Osteoblast (primary cell): ENCODE results near the gene IFT20. TPM values are rescaled to one million over a fixed set of nuclear protein-coding genes. Genes with fewer than 3 reads are reported as not detected.

Experiments
- DNase-seq: peaks from one replicate; pipeline ENCODE4 v3.0.0; 2011; ENCODE audit warnings: low spot score, mixed read lengths; ENCODE audit not compliant: insufficient read length; ENCODE audit errors: missing footprints
- H2AFZ ChIP-seq: 2 replicates; pipeline ENCODE4 v1.6.0; 2011; ENCODE audit warnings: mild to moderate bottlenecking, low read length
- H3K27ac ChIP-seq: 2 replicates; pipeline ENCODE4 v1.5.1; 2011; ENCODE audit warnings: mild to moderate bottlenecking, low read depth, low read length, moderate library complexity
- H3K27me3 ChIP-seq: 2 replicates; pipeline ENCODE4 v1.6.0; 2012; ENCODE audit warnings: mild to moderate bottlenecking, control low read depth, inconsistent platforms, low read length, moderate library complexity; ENCODE audit not compliant: insufficient read depth
- H3K36me3 ChIP-seq: 2 replicates; pipeline ENCODE4 v1.5.1; 2011; ENCODE audit warnings: mild to moderate bottlenecking, low read length, control low read depth, moderate library complexity; ENCODE audit not compliant: insufficient read depth
- H3K4me1 ChIP-seq: 2 replicates; pipeline ENCODE4 v1.5.1; 2011; ENCODE audit warnings: mild to moderate bottlenecking, low read length, control low read depth, moderate library complexity; ENCODE audit not compliant: insufficient read depth
- H3K4me2 ChIP-seq: 2 replicates; pipeline ENCODE4 v1.6.0; 2011; ENCODE audit warnings: mild to moderate bottlenecking, low read length; ENCODE audit not compliant: insufficient read depth
- H3K4me3 ChIP-seq: fragments of 200-600 bp; sonication (generic); 3 replicates; pipeline ENCODE4 v1.5.1; 2012; ENCODE audit warnings: mild to moderate bottlenecking, low read length, inconsistent platforms; ENCODE audit not compliant: insufficient read depth
- H3K79me2 ChIP-seq: 2 replicates; pipeline ENCODE4 v1.6.0; 2012; ENCODE audit warnings: mild to moderate bottlenecking, low read length, control low read depth, inconsistent platforms; ENCODE audit not compliant: insufficient read depth
- H3K9me3 ChIP-seq: 2 replicates; pipeline ENCODE4 v1.5.1; 2011; ENCODE audit warnings: low read depth, low read length, control low read depth
- H4K20me1 ChIP-seq: 2 replicates; pipeline ENCODE4 v1.6.0; 2012; ENCODE audit warnings: mild to moderate bottlenecking, low read length, control low read depth; ENCODE audit not compliant: insufficient read depth
- total RNA-seq: library from RNA; depleted of rRNA; stranded (reverse); fragments of >200 nt; gene quantifications from 2 replicates; pipeline ENCODE4 v1.2.3, GENCODE V29; 2012
- TF ChIP-seq, protein P1 (sequence below): IDR thresholded peaks from 2 replicates; pipeline ENCODE4 v1.5.1; 2011; ENCODE audit warnings: mild to moderate bottlenecking, low read depth, low read length, moderate library complexity; ENCODE audit errors: extremely low read depth

Gene IFT20
- total RNA-seq, 1 donor = 59.4 TPM

- H3K27me3 ChIP-seq = no peaks in the 10 kb centered on the region
- H3K36me3 ChIP-seq = peaks cover 29% of the 10 kb centered on the region
- TF ChIP-seq, protein P1, sequence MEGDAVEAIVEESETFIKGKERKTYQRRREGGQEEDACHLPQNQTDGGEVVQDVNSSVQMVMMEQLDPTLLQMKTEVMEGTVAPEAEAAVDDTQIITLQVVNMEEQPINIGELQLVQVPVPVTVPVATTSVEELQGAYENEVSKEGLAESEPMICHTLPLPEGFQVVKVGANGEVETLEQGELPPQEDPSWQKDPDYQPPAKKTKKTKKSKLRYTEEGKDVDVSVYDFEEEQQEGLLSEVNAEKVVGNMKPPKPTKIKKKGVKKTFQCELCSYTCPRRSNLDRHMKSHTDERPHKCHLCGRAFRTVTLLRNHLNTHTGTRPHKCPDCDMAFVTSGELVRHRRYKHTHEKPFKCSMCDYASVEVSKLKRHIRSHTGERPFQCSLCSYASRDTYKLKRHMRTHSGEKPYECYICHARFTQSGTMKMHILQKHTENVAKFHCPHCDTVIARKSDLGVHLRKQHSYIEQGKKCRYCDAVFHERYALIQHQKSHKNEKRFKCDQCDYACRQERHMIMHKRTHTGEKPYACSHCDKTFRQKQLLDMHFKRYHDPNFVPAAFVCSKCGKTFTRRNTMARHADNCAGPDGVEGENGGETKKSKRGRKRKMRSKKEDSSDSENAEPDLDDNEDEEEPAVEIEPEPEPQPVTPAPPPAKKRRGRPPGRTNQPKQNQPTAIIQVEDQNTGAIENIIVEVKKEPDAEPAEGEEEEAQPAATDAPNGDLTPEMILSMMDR = no peak
- no peak overlapping the region for H2AFZ ChIP-seq
- peaks cover under 1% of the 10 kb centered on the region for H4K20me1 ChIP-seq
- peak; percentile 56 for DNase-seq
- no peak overlapping the region for H3K4me2 ChIP-seq
- no peak overlapping the region for H3K4me3 ChIP-seq
- H3K79me2 ChIP-seq = no peaks in the 10 kb centered on the region
- H3K27ac ChIP-seq = no peak overlapping the region
- peaks cover 6% of the 10 kb centered on the region for H3K4me1 ChIP-seq
- no peaks in the 10 kb centered on the region for H3K9me3 ChIP-seq
Measured at GRCh38 chr17:28365487-28365886, 30.2 kb upstream of the IFT20 start.

- peak; percentile 58 for DNase-seq
Measured at GRCh38 chr17:28364665-28365363, 29.5 kb upstream of the IFT20 start, which contains the start of gene SEBOX. Gene SEBOX (minus strand): TSS chr17:28365199. CDS start chr17:28365151, 48 bp downstream.

GRCh38 chr17:28363776-28364650 is 28.7 kb upstream of the IFT20 start:
- Histone ChIP-seq H3K27ac (no peak overlapping the region), H3K4me2 (no peak overlapping the region), H3K9me3 (no peaks in the 10 kb centered on the region), H3K4me3 (no peak overlapping the region), H3K27me3 (no peaks in the 10 kb centered on the region), H4K20me1 (no peaks in the 10 kb centered on the region), H3K79me2 (peaks cover 3% of the 10 kb centered on the region), H3K4me1 (no peaks in the 10 kb centered on the region), H2AFZ (no peak overlapping the region), H3K36me3 (peaks cover 40% of the 10 kb centered on the region)
- TF ChIP-seq, protein P1 = no peak
- peak; percentile 71 for DNase-seq

More at GRCh38 chr17:28364665-28365363, 29.5 kb upstream of the IFT20 start, which contains the start of gene SEBOX:
- no peak within 1 kb of the TSS for H3K27ac ChIP-seq
- H3K9me3 ChIP-seq = no peaks in the 10 kb centered on the region
- H3K4me1 ChIP-seq = no peaks in the 10 kb centered on the region
- peaks cover 36% of the 10 kb centered on the region for H3K36me3 ChIP-seq
- no peak within 1 kb of the TSS for H2AFZ ChIP-seq
- no peak within 1 kb of the TSS for H3K4me2 ChIP-seq
- no peaks in the 10 kb centered on the region for H3K27me3 ChIP-seq
- no peak within 1 kb of the TSS for H3K4me3 ChIP-seq
- H4K20me1 ChIP-seq = no peaks in the 10 kb centered on the region
- H3K79me2 ChIP-seq = no peaks in the 10 kb centered on the region
- TF ChIP-seq, protein P1 = no peak

GRCh38 chr17:28363186-28363585 is 27.9 kb upstream of the IFT20 start:
- TF ChIP-seq, protein P1 = no peak
- Histone ChIP-seq H3K27ac (no peak overlapping the region), H3K36me3 (peaks cover 44% of the 10 kb centered on the region), H3K4me3 (no peak overlapping the region), H2AFZ (no peak overlapping the region), H3K9me3 (no peaks in the 10 kb centered on the region), H3K79me2 (peaks cover 9% of the 10 kb centered on the region), H3K4me1 (peaks cover 2% of the 10 kb centered on the region), H3K27me3 (no peaks in the 10 kb centered on the region), H3K4me2 (no peak overlapping the region), H4K20me1 (no peaks in the 10 kb centered on the region)
- DNase-seq = no peak
